H1 (cell line): ENCODE results near the gene SPARC. TPM values are rescaled to one million over a fixed set of nuclear protein-coding genes. Genes with fewer than 3 reads are reported as not detected.

ENCODE experiments used
- BACH1 ChIP-seq: IDR thresholded peaks from 2 replicates; pipeline ENCODE4 v1.6.1; 2012; ENCODE audit warnings: low read length, improper control_type of control experiment
- EZH2 ChIP-seq: fragments of 200-600 bp; sonication (generic); IDR thresholded peaks from 2 replicates; pipeline ENCODE4 v1.7.1; 2012; ENCODE audit warnings: low read depth, mild to moderate bottlenecking, moderate library complexity, low read length, inconsistent platforms; ENCODE audit not compliant: severe bottlenecking
- GABPA ChIP-seq: IDR thresholded peaks from 2 replicates; pipeline ENCODE4 v1.6.1; 2011; ENCODE audit warnings: mild to moderate bottlenecking, low read length, moderate library complexity, borderline replicate concordance; ENCODE audit not compliant: insufficient read depth
- JUND ChIP-seq: IDR thresholded peaks from 2 replicates; pipeline ENCODE4 v1.6.1; 2011; ENCODE audit warnings: mild to moderate bottlenecking, improper control_type of control experiment, low read length
- KDM4A ChIP-seq: IDR thresholded peaks from one replicate; pipeline ENCODE4 v1.7.1; 2012; ENCODE audit warnings: low read depth, mild to moderate bottlenecking, moderate library complexity, low read length, inconsistent platforms; ENCODE audit not compliant: severe bottlenecking
- RBBP5 ChIP-seq: IDR thresholded peaks from 2 replicates; pipeline ENCODE4 v1.7.1; 2012; ENCODE audit warnings: low read depth, mild to moderate bottlenecking, inconsistent platforms, low read length, moderate library complexity, borderline replicate concordance
- RFX5 ChIP-seq: IDR thresholded peaks from 2 replicates; pipeline ENCODE4 v1.6.1; 2011; ENCODE audit warnings: low read depth, low read length, improper control_type of control experiment, borderline replicate concordance
- TAF1 ChIP-seq: IDR thresholded peaks from 2 replicates; pipeline ENCODE4 v1.6.1; 2011; ENCODE audit warnings: mild to moderate bottlenecking, low read depth, low read length
- TCF12 ChIP-seq: IDR thresholded peaks from 2 replicates; pipeline ENCODE4 v1.6.1; 2011; ENCODE audit warnings: low read depth, mild to moderate bottlenecking, low read length
- polyA plus RNA-seq, 7 experiments: library from polyadenylated mRNA; depleted of rRNA in 3 of 7; stranded (reverse) in 5 of 7; unstranded in 2 of 7; fragments of >200 nt in 5 of 7; fragments of 200-250 nt in 2 of 7; gene quantifications; 1 replicate in 5 of 7; 2 replicates in 1 of 7; 4 replicates in 1 of 7; pipeline versions ENCODE4 v1.2.1 to v1.2.3, GENCODE V29; 2011 to 2013; ENCODE audit warnings: missing spikeins in 2 of 7, mixed read lengths in 2 of 7
- total RNA-seq: library from RNA; stranded (reverse); fragmentation: NEBNext Ultra II Directional; extraction: Animal tissue kit (Norgen Biotek cat#: 25700); gene quantifications from 2 replicates; pipeline ENCODE4 v1.2.1, GENCODE V29; 2021

Gene SPARC
- total and polyA plus RNA-seq, 2 of the 8 experiments (the other 6 are each of a cell fraction or from before 2014, with no cell fraction given): 375 to 438 TPM

GRCh38 chr5:151624476-151624875 is 62.2 kb downstream of the SPARC start (continued):
- no peak for TF ChIP-seq TAF1
- no peak for TF ChIP-seq JUND
- no peak for TF ChIP-seq RFX5
- no peak for TF ChIP-seq RBBP5
- no peak for TF ChIP-seq EZH2
- no peak for TF ChIP-seq TCF12
- TF ChIP-seq KDM4A: no peak
- TF ChIP-seq GABPA: no peak
- no peak for TF ChIP-seq BACH1
